Cardiac fibroblast (primary cell): ENCODE data around the gene KIT.

Experiments used
- DNase-seq, 2 donors: peaks; one replicate each; pipeline versions ENCODE4 v3.0.0 to v3.0.0-alpha.2; 2010; ENCODE audit warnings: low read depth in 2 of 2
- H3K4me3 ChIP-seq, 2 donors: replicated peaks in 1 of 2; 1 replicate in 1 of 2; 2 replicates in 1 of 2; pipeline ENCODE4 v1.5.1; 2011; ENCODE audit warnings: low read depth in 2 of 2, low read length in 2 of 2, mild to moderate bottlenecking in 2 of 2, moderate library complexity in 1 of 2
- TF ChIP-seq, protein P1 (sequence below): IDR thresholded peaks from one replicate; pipeline ENCODE4 v1.5.1; 2011; ENCODE audit warnings: low read depth, mild to moderate bottlenecking, low read length, inconsistent platforms

KIT gene

DNA sequence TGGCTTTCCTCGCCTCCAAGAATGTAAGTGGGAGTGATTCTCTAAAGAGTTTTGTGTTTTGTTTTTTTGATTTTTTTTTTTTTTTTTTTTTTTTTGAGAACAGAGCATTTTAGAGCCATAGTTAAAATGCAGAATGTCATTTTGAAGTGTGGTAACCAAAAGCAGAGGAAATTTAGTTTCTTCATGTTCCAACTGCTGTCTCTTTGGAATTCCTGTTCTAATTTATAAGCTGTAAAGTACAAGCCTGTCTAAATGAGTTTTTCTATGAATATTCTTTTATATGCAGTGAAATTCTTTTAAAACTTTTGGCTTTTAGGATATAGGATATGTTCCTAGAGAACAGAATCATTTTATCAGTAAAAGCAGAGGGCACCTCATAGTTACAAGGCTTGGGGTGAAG is 74.2 kb downstream of the KIT start:
- TF ChIP-seq, protein P1, sequence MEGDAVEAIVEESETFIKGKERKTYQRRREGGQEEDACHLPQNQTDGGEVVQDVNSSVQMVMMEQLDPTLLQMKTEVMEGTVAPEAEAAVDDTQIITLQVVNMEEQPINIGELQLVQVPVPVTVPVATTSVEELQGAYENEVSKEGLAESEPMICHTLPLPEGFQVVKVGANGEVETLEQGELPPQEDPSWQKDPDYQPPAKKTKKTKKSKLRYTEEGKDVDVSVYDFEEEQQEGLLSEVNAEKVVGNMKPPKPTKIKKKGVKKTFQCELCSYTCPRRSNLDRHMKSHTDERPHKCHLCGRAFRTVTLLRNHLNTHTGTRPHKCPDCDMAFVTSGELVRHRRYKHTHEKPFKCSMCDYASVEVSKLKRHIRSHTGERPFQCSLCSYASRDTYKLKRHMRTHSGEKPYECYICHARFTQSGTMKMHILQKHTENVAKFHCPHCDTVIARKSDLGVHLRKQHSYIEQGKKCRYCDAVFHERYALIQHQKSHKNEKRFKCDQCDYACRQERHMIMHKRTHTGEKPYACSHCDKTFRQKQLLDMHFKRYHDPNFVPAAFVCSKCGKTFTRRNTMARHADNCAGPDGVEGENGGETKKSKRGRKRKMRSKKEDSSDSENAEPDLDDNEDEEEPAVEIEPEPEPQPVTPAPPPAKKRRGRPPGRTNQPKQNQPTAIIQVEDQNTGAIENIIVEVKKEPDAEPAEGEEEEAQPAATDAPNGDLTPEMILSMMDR: no peak
- no peak for DNase-seq
- H3K4me3 ChIP-seq: no peak overlapping the region

DNA sequence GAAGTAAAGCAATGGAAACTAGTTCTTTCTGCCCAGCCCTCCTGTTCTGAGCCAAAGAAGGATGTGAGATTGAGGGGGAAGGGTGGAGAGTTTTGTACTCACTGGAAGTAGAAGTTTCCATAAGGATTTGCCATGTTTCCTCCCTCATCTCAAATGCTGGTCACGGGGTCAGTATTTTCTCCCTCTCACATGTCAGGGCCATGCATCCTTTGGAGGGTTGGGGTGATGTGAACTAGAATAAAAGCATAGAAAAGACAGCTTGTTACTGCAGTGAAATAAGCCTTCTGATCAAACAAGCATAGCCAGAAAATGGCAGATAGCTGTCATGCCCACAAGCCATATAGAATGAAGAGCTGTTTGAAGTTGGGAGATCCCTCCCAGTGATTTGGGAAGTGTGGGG is 79.7 kb downstream of the KIT start:
- no peak overlapping the region for H3K4me3 ChIP-seq
- no peak for DNase-seq
- TF ChIP-seq, protein P1: no peak

DNA sequence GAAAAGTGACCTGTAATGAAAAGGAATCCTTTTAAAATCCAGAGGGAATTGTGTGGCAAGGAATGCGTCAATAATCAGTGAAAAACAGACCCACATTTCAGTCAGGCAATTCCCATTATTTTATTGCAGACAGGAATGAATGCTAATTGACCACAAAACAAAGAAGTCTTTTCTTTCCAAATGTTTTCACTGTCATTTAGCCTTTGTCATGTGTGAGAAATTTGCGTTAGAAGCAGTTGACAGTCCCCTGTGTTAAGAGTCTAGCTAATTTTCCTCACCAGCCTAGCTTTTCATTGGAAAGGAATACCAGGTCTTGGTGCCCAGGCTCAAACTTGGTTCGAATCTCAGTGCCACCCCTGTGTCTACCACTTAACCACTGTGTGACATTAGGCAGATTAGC is 83.4 kb downstream of the KIT start:
- no peak overlapping the region for H3K4me3 ChIP-seq
- no peak for DNase-seq
- TF ChIP-seq, protein P1: no peak

DNA sequence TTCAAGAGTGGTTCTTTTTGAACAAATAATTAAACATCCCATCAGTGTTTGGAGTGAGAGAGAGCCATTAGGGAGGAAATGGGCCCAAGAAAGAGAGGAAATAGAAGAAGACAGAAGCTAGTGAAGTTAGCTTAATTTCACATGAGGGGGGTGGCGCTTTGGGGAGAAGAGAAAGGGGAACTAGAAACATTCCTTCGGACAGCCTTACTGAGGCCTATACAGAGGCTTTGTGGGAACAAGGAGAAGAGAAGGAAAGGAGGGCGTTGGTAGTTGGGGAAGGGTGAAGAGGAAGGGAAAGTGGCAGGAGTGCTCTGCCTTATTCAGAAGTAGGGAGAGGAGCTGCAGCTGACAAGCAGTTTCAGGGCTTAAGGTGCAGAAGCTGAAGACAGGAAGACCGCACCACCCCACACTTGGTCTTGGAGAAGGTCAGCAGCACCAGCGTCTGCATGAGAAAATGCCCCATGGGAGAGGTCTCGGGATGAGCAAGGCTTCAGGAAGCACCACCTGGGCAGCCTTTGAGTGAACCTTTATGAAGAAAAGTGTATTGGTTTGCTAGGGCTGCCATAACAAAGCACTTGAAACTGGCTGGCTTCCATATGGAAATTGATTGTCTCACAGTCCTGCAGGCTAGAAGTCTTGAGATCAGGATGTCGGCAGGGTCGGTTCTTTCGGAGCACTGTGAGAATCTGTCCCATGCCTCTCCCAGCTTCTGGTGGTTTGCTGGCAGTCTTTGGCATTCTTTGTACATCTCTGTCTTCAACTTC is 85.1 kb downstream of the KIT start:
- H3K4me3 ChIP-seq: no peak overlapping the region
- DNase-seq: no peak
- TF ChIP-seq, protein P1: no peak

DNA sequence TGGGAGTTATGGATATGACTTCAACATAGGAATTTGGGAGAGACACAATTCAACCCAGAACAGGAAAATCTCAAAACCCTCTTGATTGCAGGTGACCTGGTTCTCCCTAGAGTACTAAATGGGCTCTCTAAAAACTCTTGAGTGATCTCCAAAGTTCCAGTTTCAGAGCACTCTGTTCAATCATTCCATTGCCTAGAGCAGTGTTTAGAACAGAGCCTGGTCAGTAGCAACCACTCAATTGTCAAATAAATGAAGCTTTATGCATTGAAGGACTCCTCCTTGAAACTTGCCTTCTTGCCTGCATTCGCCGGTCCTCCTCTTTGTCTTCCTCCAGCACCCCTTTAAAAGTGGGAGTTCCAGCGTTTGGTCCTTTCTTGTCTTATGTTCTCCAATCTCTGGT is 85.8 kb downstream of the KIT start:
- DNase-seq: no peak
- TF ChIP-seq, protein P1: no peak
- no peak overlapping the region for H3K4me3 ChIP-seq

DNA sequence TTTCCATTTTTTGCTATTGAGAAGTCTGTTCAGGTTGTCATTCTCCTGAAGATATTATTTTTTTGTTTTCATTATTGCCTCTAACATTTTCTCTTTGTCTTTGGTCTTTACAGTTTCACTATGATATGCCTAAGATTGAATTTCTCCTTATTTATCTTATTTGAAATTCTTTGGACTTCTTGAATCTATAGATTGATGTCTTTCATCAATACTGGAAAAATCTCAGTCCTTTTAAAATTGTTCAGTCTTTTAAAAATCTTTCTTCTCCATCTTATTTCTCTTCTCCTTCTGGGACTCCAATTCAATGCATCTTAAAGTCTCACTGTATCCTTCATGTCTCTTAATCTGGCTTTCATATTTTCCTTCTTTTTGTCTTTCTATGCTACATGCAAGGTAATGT is 86.7 kb downstream of the KIT start:
- no peak overlapping the region for H3K4me3 ChIP-seq
- TF ChIP-seq, protein P1: no peak
- DNase-seq: no peak
